ENCODE data around the gene GIMAP5.
A peak's percentile ranks its signal among the peaks of the same experiment; 100 is the strongest.
"Not testable (repeated sequence)": the region's sequence is repeated elsewhere in the genome, so short reads cannot be mapped to it uniquely, and the experiment has no call there.

The GIMAP5 gene

GRCh38 chr7:150735596-150736358 is 1.4 kb upstream of the GIMAP5 start:
- peak; percentile 44 for DNase-seq

GRCh38 chr7:150736864-150737263 is 354 bp upstream of the GIMAP5 start:
- peak; percentile 49 for DNase-seq

GRCh38 chr7:150738092-150738491 is 874 bp downstream of the GIMAP5 start:
- DNase-seq = peak; percentile 66

- peak; percentile 59 for DNase-seq
These were observed 1.4 kb downstream of the GIMAP5 start for GRCh38 chr7:150738591-150739001.

GRCh38 chr7:150739033-150739432 is 1.8 kb downstream of the GIMAP5 start:
- DNase-seq = no peak

- peak; percentile 60 for DNase-seq
These were observed 2.8 kb downstream of the GIMAP5 start for GRCh38 chr7:150740053-150740452.

GRCh38 chr7:150742286-150742968 is 5.2 kb downstream of the GIMAP5 start:
- peak; percentile 62 for DNase-seq

- DNase-seq = peak; percentile 48
These were observed 6.9 kb downstream of the GIMAP5 start for GRCh38 chr7:150744041-150744656.

- peak; percentile 47 for DNase-seq
These were observed 7.9 kb downstream of the GIMAP5 start for GRCh38 chr7:150745086-150745485.

- DNase-seq = peak; percentile 58
These were observed 8.7 kb downstream of the GIMAP5 start for GRCh38 chr7:150745876-150746275.

GRCh38 chr7:150746921-150747320 is 9.7 kb downstream of the GIMAP5 start:
- peak; percentile 58 for DNase-seq

- DNase-seq = peak; percentile 56
These were observed 11.2 kb downstream of the GIMAP5 start for GRCh38 chr7:150748376-150748775.

- DNase-seq = no peak
These were observed 14.5 kb downstream of the GIMAP5 start for GRCh38 chr7:150751702-150752101.

GRCh38 chr7:150753239-150753638 is 16.0 kb downstream of the GIMAP5 start:
- DNase-seq = no peak

- peak; percentile 56 for DNase-seq
These were observed 16.8 kb downstream of the GIMAP5 start for GRCh38 chr7:150753826-150754603.

- DNase-seq = peak; percentile 47
These were observed 17.7 kb downstream of the GIMAP5 start for GRCh38 chr7:150754951-150755350.

- DNase-seq = peak; percentile 87
These were observed 18.4 kb downstream of the GIMAP5 start for GRCh38 chr7:150755473-150756099.

GRCh38 chr7:150756166-150756565 is 18.9 kb downstream of the GIMAP5 start:
- peak; percentile 46 for DNase-seq

- peak; percentile 53 for DNase-seq
These were observed 19.6 kb downstream of the GIMAP5 start for GRCh38 chr7:150756858-150757257.

- DNase-seq = no peak
These were observed 22.3 kb downstream of the GIMAP5 start for GRCh38 chr7:150759479-150759878.

GRCh38 chr7:150766334-150766709 is 29.1 kb downstream of the GIMAP5 start:
- DNase-seq = no peak

GRCh38 chr7:150769768-150770167 is 32.5 kb downstream of the GIMAP5 start:
- DNase-seq = no peak

GRCh38 chr7:150774131-150774530 is 36.9 kb downstream of the GIMAP5 start:
- DNase-seq = not testable (repeated sequence)
